ENCODE measurements around the gene BABAM2.

DNA sequence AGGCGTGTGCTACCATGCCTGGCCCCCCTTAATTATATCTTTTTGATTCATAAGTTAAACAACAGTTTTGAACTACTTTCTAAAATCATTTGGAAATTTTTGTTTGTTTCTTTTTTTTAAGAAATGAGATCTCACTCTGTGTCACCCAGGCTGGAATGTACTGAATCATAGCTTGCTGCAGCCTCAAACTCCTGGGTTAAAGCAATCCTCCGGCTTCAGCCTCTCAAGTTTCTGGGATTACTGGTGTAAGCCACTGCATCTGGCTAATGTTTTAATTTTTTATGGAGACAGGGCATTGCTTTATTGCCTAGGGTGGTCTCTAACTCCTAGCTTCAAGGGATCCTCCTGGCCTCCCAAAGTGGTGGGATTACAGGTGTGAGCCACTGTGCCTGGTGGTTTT lies 71.5 kb downstream of the BABAM2 start:
- TF ChIP-seq CTCF (conservative IDR thresholded peaks at IDR 0.05; ENCODE audit: low read depth, low read length) (no peak), MAZ (IDR thresholded peaks at IDR 0.05; ENCODE audit: borderline replicate concordance, low read depth, low read length) (no peak), POLR2A (IDR thresholded peaks at IDR 0.05; ENCODE audit: low read depth, low read length) (no peak), BHLHE40 (IDR thresholded peaks at IDR 0.05; ENCODE audit: low read depth, low read length) (no peak), CEBPB (IDR thresholded peaks at IDR 0.05; ENCODE audit: low read depth, low read length) (no peak), RAD21 (IDR thresholded peaks at IDR 0.05; ENCODE audit: low read length) (no peak), CHD1 (IDR thresholded peaks at IDR 0.05; ENCODE audit: low read depth, low read length) (no peak), USF2 (IDR thresholded peaks at IDR 0.05; ENCODE audit: low read depth, low read length) (no peak), MXI1 (IDR thresholded peaks at IDR 0.05; ENCODE audit: borderline replicate concordance, low read depth, low read length) (no peak), MAFK (IDR thresholded peaks at IDR 0.05; ENCODE audit: low read depth, low read length) (no peak), RFX5 (IDR thresholded peaks at IDR 0.05; ENCODE audit: low read depth, low read length) (no peak)
